Astrocyte (in vitro differentiated cells and primary cell): Measurements from ENCODE around the gene RNGTT.

ENCODE experiments used
- EZH2 ChIP-seq: IDR thresholded peaks from 2 replicates; pipeline ENCODE4 v1.6.1; 2012; ENCODE audit warnings: mild to moderate bottlenecking, low read length, inconsistent platforms; ENCODE audit not compliant: insufficient read depth
- TF ChIP-seq, protein P1 (sequence below): IDR thresholded peaks from 2 replicates; pipeline ENCODE4 v1.5.1; 2011; ENCODE audit warnings: low read depth, mild to moderate bottlenecking, inconsistent platforms, low read length, moderate library complexity; ENCODE audit not compliant: insufficient read depth

- TF ChIP-seq, protein P1, sequence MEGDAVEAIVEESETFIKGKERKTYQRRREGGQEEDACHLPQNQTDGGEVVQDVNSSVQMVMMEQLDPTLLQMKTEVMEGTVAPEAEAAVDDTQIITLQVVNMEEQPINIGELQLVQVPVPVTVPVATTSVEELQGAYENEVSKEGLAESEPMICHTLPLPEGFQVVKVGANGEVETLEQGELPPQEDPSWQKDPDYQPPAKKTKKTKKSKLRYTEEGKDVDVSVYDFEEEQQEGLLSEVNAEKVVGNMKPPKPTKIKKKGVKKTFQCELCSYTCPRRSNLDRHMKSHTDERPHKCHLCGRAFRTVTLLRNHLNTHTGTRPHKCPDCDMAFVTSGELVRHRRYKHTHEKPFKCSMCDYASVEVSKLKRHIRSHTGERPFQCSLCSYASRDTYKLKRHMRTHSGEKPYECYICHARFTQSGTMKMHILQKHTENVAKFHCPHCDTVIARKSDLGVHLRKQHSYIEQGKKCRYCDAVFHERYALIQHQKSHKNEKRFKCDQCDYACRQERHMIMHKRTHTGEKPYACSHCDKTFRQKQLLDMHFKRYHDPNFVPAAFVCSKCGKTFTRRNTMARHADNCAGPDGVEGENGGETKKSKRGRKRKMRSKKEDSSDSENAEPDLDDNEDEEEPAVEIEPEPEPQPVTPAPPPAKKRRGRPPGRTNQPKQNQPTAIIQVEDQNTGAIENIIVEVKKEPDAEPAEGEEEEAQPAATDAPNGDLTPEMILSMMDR = no peak
- TF ChIP-seq EZH2 = no peak
Measured at GRCh38 chr6:88871498-88871897, 91.9 kb downstream of the RNGTT start.
